HepG2 (cell line): Measurements from ENCODE around the gene CFHR2. TPM values are rescaled to one million over a fixed set of nuclear protein-coding genes. Genes with fewer than 3 reads are reported as not detected.

Experiments used
- ETV5 ChIP-seq: IDR thresholded peaks from 2 replicates; pipeline ENCODE4 v1.6.1; 2018; ENCODE audit warnings: missing biosample characterization, missing genetic modification reagents, inconsistent platforms, borderline replicate concordance
- ZFX ChIP-seq: sonication (generic); formaldehyde crosslinking; IDR thresholded peaks from 2 replicates; pipeline ENCODE4 v1.4.0; 2020; ENCODE audit warnings: mild to moderate bottlenecking, low read depth, missing genetic modification reagents, moderate library complexity
- ZGPAT ChIP-seq: IDR thresholded peaks from 2 replicates; pipeline ENCODE4 v1.6.1; 2016; ENCODE audit warnings: mild to moderate bottlenecking
- ZMYM3 ChIP-seq: sonication (generic); formaldehyde crosslinking; IDR thresholded peaks from 2 replicates; pipeline ENCODE4 v1.5.1; 2020; ENCODE audit warnings: mild to moderate bottlenecking, missing genetic modification reagents
- polyA plus RNA-seq, 8 experiments: library from polyadenylated mRNA; depleted of rRNA in 3 of 8; stranded (reverse) in 7 of 8; unstranded in 1 of 8; fragments of >200 nt; fragmentation: Illumina TruSeq in 4 of 8; extraction: Trizol in 4 of 8; gene quantifications; 2 replicates each; pipeline versions ENCODE4 v1.2.1 to v1.2.3, GENCODE V29; 2011 to 2016; ENCODE audit warnings: low read depth in 4 of 8, missing spikeins in 1 of 8, mixed read lengths in 1 of 8; ENCODE audit not compliant: insufficient read depth in 1 of 8
- total RNA-seq, 5 experiments: library from RNA; depleted of rRNA; stranded (reverse); fragments of >200 nt; fragmentation: Illumina TruSeq; extraction: Trizol; gene quantifications; 2 replicates each; pipeline ENCODE4 v1.2.3, GENCODE V29; 2016; ENCODE audit warnings: low read depth in 1 of 5
- TF ChIP-seq, protein P1 (sequence below): sonication (generic); formaldehyde crosslinking; IDR thresholded peaks from 2 replicates; pipeline ENCODE4 v1.5.1; 2020; ENCODE audit warnings: mild to moderate bottlenecking, missing genetic modification reagents, borderline replicate concordance

The CFHR2 gene
- total and polyA plus RNA-seq, 2 of the 13 experiments (the other 11 are each of a cell fraction or from before 2014, with no cell fraction given), result not detected

DNA sequence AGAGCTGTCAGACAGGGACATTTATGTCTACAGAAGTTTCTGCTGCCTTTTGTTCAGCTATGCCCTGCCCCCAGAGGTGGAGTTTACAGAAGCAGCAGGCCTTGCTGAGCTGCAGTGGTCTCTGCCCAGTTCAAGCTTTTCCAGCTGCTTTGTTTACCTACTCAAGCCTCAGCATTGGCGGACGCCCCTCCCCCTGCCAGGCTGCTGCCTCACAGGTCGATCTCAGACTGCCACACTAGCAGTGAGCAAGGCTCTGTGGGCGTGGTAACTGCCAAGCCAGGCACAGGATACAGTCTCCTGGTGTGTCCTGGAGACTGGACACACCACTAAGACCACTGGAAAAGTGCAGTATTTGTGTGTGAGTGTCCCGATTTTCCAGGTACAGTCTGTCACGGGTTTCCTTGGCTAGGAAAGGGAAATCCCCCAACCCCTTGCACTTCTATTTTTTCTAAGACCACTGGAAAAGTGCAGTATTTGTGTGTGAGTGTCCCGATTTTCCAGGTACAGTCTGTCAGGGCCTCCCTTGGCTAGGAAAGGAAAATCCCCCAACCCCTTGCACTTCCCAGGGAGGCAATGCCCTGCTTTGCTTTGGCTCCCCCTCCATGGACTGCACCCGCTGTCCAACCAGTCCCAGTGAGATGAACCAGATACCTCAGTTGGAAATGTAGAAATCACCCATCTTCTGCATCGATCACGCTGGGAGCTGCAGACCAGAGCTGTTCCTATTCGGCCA lies 48.5 kb downstream of the CFHR2 start (continued):
- TF ChIP-seq, protein P1, sequence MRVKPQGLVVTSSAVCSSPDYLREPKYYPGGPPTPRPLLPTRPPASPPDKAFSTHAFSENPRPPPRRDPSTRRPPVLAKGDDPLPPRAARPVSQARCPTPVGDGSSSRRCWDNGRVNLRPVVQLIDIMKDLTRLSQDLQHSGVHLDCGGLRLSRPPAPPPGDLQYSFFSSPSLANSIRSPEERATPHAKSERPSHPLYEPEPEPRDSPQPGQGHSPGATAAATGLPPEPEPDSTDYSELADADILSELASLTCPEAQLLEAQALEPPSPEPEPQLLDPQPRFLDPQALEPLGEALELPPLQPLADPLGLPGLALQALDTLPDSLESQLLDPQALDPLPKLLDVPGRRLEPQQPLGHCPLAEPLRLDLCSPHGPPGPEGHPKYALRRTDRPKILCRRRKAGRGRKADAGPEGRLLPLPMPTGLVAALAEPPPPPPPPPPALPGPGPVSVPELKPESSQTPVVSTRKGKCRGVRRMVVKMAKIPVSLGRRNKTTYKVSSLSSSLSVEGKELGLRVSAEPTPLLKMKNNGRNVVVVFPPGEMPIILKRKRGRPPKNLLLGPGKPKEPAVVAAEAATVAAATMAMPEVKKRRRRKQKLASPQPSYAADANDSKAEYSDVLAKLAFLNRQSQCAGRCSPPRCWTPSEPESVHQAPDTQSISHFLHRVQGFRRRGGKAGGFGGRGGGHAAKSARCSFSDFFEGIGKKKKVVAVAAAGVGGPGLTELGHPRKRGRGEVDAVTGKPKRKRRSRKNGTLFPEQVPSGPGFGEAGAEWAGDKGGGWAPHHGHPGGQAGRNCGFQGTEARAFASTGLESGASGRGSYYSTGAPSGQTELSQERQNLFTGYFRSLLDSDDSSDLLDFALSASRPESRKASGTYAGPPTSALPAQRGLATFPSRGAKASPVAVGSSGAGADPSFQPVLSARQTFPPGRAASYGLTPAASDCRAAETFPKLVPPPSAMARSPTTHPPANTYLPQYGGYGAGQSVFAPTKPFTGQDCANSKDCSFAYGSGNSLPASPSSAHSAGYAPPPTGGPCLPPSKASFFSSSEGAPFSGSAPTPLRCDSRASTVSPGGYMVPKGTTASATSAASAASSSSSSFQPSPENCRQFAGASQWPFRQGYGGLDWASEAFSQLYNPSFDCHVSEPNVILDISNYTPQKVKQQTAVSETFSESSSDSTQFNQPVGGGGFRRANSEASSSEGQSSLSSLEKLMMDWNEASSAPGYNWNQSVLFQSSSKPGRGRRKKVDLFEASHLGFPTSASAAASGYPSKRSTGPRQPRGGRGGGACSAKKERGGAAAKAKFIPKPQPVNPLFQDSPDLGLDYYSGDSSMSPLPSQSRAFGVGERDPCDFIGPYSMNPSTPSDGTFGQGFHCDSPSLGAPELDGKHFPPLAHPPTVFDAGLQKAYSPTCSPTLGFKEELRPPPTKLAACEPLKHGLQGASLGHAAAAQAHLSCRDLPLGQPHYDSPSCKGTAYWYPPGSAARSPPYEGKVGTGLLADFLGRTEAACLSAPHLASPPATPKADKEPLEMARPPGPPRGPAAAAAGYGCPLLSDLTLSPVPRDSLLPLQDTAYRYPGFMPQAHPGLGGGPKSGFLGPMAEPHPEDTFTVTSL (CRISPR knock-in tag), result peak; percentile 30; the same call in 1 of the 2 replicates
- TF ChIP-seq ETV5 (CRISPR knock-in tag) (peak; percentile 13; the same call in 1 of the 2 replicates), ZFX (peak; percentile 76; the same call in 1 of the 2 replicates), ZMYM3 (CRISPR knock-in tag) (peak; percentile 79), ZGPAT (peak; percentile 83; the same call in 1 of the 2 replicates)
